ENCODE measurements around the gene SLC1A2.

GRCh38 chr11:35250621-35251020, 168.7 kb downstream of the SLC1A2 start:
- no peak for TF ChIP-seq POLR2A (IDR thresholded peaks at IDR 0.05; ENCODE audit: low read depth)
- TF ChIP-seq CTCF (IDR thresholded peaks at IDR 0.05): no peak
- TF ChIP-seq POLR2AphosphoS5 (IDR thresholded peaks at IDR 0.05): no peak
